ENCODE results near the gene MCF2L. TPM values are rescaled to one million over a fixed set of nuclear protein-coding genes. Genes with fewer than 3 reads are reported as not detected.

Gene MCF2L
- total RNA-seq, 2 donors from 2014 or later = 47.6 to 64.7 TPM

DNA sequence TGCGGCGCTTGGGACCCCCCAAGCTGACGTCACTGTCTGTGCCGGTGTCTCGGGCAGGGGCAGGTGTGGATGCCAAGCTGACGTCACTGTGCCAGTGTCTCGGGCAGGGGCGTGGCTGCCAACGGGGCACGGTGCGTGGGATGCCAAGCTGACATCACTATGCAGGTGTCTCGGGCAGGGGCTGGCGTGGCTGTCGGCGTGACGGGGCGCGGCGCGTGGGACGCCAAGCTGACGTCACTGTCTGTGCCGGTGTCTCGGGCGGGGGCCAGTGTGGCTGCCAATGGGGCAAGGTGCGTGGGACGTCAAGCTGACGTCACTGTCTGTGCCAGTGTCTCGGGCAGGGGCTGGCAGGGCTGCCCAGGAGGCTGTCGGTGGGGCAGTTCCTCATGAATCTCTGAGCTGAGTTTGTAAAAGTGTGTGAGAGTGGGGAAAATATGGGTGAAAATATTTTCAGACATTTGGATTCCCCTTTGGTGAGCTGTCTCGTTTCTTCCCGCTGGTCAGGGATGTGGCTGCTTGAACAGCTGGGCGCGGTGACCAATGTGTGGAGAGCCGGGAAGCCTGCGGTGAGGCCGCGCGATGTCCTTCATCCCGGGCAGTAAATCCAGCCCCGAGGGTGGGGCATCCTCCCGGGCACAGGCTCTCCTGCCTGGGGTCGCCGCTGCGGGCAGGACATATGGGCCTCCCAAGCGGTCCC, 25.2 kb downstream of the MCF2L start:
- Histone ChIP-seq H3K27me3 (replicated peaks; ENCODE audit: insufficient read depth) (no peaks in the 10 kb centered on the region), H3K36me3 (no peaks in the 10 kb centered on the region), H3K4me1 (replicated peaks) (peaks cover 19% of the 10 kb centered on the region), H3K27ac (no peak overlapping the region), H3K9me3 (no peaks in the 10 kb centered on the region), H3K4me3 (no peak overlapping the region)
- WGBS = 80% methylated on average over 46 of the region's 46 CpGs
- no peak for DNase-seq (ENCODE audit: low spot score)
- intact Hi-C loops (cut with DNase I) = no loop called here
- TF ChIP-seq POLR2A (IDR thresholded peaks at IDR 0.05) (no peak), POLR2AphosphoS5 (IDR thresholded peaks at IDR 0.05) (no peak)
- TF ChIP-seq, protein P1, sequence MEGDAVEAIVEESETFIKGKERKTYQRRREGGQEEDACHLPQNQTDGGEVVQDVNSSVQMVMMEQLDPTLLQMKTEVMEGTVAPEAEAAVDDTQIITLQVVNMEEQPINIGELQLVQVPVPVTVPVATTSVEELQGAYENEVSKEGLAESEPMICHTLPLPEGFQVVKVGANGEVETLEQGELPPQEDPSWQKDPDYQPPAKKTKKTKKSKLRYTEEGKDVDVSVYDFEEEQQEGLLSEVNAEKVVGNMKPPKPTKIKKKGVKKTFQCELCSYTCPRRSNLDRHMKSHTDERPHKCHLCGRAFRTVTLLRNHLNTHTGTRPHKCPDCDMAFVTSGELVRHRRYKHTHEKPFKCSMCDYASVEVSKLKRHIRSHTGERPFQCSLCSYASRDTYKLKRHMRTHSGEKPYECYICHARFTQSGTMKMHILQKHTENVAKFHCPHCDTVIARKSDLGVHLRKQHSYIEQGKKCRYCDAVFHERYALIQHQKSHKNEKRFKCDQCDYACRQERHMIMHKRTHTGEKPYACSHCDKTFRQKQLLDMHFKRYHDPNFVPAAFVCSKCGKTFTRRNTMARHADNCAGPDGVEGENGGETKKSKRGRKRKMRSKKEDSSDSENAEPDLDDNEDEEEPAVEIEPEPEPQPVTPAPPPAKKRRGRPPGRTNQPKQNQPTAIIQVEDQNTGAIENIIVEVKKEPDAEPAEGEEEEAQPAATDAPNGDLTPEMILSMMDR (IDR thresholded peaks at IDR 0.05) = no peak

DNA sequence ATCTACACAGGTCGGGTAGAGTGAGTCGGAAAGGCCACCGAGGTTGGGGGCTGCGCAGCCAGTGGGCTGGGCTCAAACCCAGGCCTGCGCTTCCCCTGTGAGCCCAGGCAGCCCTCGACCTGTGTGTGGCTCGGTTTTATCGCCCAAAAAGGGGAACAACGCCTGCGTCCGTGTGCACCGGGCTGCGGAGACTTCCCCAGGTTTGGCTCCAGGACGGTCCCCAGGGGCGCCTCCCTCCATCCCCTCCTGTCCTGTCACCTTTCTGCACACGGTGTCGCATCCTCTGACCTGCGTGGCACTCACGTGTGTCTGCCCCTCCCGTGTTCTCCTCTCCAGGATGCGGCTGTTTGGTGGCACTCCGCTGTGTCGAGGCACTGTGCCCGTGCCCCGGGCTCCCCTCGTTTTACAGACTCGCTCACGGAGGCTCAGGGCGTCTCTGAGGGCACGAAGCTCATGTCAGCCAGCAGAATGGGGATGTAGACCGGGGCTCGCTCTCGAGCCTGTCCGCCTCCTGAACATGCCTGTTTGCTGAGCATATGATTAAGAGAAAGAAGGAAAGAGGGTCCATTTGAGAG, 25.9 kb downstream of the MCF2L start:
- Histone ChIP-seq H3K36me3 (no peaks in the 10 kb centered on the region), H3K4me3 (no peak overlapping the region), H3K27ac (no peak overlapping the region), H3K9me3 (no peaks in the 10 kb centered on the region), H3K27me3 (replicated peaks; ENCODE audit: insufficient read depth) (no peaks in the 10 kb centered on the region), H3K4me1 (replicated peaks) (peaks cover 19% of the 10 kb centered on the region)
- WGBS = 95% methylated on average over 34 of the region's 34 CpGs
- DNase-seq (ENCODE audit: low spot score) = no peak
- intact Hi-C loops (cut with DNase I) = no loop called here
- TF ChIP-seq POLR2AphosphoS5 (IDR thresholded peaks at IDR 0.05) (no peak), POLR2A (IDR thresholded peaks at IDR 0.05) (no peak)
- TF ChIP-seq, protein P1 (IDR thresholded peaks at IDR 0.05) = no peak

DNA sequence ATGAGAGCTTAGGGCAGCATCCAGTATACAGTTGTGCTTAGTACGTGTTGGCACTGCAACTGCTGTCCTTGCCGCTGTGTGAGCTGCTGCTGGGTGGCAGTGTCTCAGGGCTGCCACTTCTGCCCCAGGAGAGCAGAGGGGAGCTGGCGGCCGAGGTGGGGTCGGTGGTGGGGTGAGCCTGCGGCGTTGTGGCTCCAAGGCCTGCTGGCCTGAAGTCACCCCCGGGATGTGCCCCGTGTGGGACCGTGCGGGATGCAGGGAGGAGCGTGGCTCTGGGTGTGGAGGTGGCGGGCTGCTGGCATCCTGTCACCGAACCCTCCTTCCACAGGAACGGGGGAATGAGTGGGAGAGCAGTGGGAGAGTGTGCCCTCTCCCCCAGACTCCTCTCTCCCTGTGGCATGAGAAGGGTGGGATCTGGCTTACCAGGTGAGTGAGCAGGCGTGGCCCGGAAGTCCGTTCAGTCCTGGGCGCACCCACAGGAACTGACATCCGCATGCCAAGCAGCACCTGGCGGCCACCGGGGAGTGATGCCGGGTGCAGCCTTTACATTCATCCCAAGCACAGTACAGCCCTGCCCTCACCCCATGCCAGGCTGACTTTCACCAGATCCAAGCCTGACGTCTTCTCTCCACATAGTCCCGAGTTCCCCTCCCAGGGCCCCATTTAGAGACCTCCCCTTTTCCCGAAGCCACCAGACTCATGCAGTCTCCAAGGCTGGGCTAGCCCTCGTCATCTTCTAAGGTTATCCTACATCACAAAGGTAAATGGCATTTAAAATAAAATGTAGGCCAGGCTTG, 26.6 kb downstream of the MCF2L start:
- WGBS = 72% methylated on average over 27 of the region's 27 CpGs
- DNase-seq (ENCODE audit: low spot score) = no peak
- H3K9me3 ChIP-seq = no peaks in the 10 kb centered on the region
- intact Hi-C loops (cut with DNase I) = no loop called here
- no peaks in the 10 kb centered on the region for H3K36me3 ChIP-seq
- H3K4me3 ChIP-seq = no peak overlapping the region
- no peaks in the 10 kb centered on the region for H3K27me3 ChIP-seq (replicated peaks; ENCODE audit: insufficient read depth)
- H3K27ac ChIP-seq = no peak overlapping the region
- TF ChIP-seq, protein P1 (IDR thresholded peaks at IDR 0.05) = no peak
- TF ChIP-seq POLR2AphosphoS5 (IDR thresholded peaks at IDR 0.05) = no peak
- TF ChIP-seq POLR2A (IDR thresholded peaks at IDR 0.05) = no peak
- H3K4me1 ChIP-seq (replicated peaks) = peaks cover 16% of the 10 kb centered on the region

DNA sequence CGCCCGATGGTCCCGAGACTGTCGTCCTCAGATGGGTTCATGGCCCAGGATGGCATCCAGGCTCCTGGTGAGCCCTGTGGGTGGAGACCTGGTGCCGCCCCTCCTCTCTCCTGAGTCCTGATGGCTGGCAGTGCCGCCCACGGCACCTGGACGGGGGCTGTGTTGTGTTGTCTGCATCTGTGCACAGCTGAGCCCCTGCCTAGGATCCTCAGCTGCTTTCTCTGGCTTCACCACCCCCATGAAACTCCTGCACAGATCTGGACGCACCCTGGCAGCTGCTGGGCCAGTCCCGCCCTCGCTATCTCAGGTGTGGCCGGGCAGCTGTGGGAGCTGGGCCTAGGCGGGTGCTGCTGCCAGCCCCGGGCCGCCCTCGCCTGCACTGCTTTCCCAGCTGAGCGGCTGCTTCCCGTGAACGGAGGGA, 27.7 kb downstream of the MCF2L start:
- TF ChIP-seq POLR2A (IDR thresholded peaks at IDR 0.05) (no peak), POLR2AphosphoS5 (IDR thresholded peaks at IDR 0.05) (no peak)
- TF ChIP-seq, protein P1 (IDR thresholded peaks at IDR 0.05) = no peak
- no peaks in the 10 kb centered on the region for H3K9me3 ChIP-seq
- intact Hi-C loops (cut with DNase I) = no loop called here
- no peaks in the 10 kb centered on the region for H3K36me3 ChIP-seq
- peaks cover 13% of the 10 kb centered on the region for H3K4me1 ChIP-seq (replicated peaks)
- WGBS = 73% methylated on average over 19 of the region's 19 CpGs
- H3K4me3 ChIP-seq = no peak overlapping the region
- DNase-seq (ENCODE audit: low spot score) = no peak
- no peaks in the 10 kb centered on the region for H3K27me3 ChIP-seq (replicated peaks; ENCODE audit: insufficient read depth)
- peak overlapping the region; percentile 59 to 61 for H3K27ac ChIP-seq
